A549 (cell line): ENCODE data around the gene TSG101. TPM values are rescaled to one million over a fixed set of nuclear protein-coding genes. Genes with fewer than 3 reads are reported as not detected.

Source experiments
- ATAC-seq, 2 experiments: fragments of 200-7000 bp in 1 of 2; fragments of >200 bp in 1 of 2; cut with Nextera tagmentation in 1 of 2; cut with Tn5 transposase in 1 of 2; 3 replicates each; pipeline versions ENCODE4 v1.8.0 to v1.9.1; 2018 to 2020; ENCODE audit warnings: mild to moderate bottlenecking in 1 of 2, moderate library complexity in 1 of 2
- CTCF ChIA-PET: fragments of 300-600 bp; sonication (Branson Sonifier 250); formaldehyde crosslinking; extraction: SDS; loops from one replicate; lab custom pipeline; 2021; ENCODE audit warnings: antibody characterized with exemption, inconsistent platforms; lab: Yijun Ruan, JAX
- POLR2A ChIA-PET: fragments of 350-600 bp; formaldehyde crosslinking; extraction: SDS; loops from one replicate; lab custom pipeline; 2021; ENCODE audit warnings: antibody characterized with exemption, inconsistent platforms; lab: Yijun Ruan, JAX
- DNase-seq, 2 experiments: peaks; one replicate each; pipeline versions ENCODE4 v3.0.0 to v3.0.0-alpha.2; 2011 to 2016; ENCODE audit warnings: low read depth in 1 of 2, low spot score in 1 of 2
- FAIRE-seq: peaks from 2 replicates; lab custom pipeline; 2011; peaks lifted over from hg19 to GRCh38; lab: Jason Lieb, UNC
- H3K27ac ChIP-seq, 2 experiments: fragments of >200 bp; sonication (Bioruptor Twin); formaldehyde crosslinking; 3 replicates each; pipeline ENCODE4 v1.5.1; 2016 to 2017
- H3K4me1 ChIP-seq: fragments of >200 bp; sonication (Bioruptor Twin); formaldehyde crosslinking; 3 replicates; pipeline ENCODE4 v1.6.1; 2016
- H3K4me2 ChIP-seq: fragments of >200 bp; sonication (Bioruptor Twin); formaldehyde crosslinking; 3 replicates; pipeline ENCODE4 v1.6.1; 2016
- H3K4me3 ChIP-seq: fragments of >200 bp; sonication (Bioruptor Twin); formaldehyde crosslinking; 3 replicates; pipeline ENCODE4 v1.5.1; 2016
- H3K9me3 ChIP-seq: fragments of >200 bp; sonication (Bioruptor Twin); formaldehyde crosslinking; 3 replicates; pipeline ENCODE4 v1.6.1; 2016
- CBX8 ChIP-seq: fragments of 200-600 bp; sonication (generic); IDR thresholded peaks from 2 replicates; pipeline ENCODE4 v1.6.1; 2016
- CHD2 ChIP-seq: fragments of 150-350 bp; IDR thresholded peaks from 2 replicates; pipeline ENCODE4 v1.6.1; 2014; ENCODE audit warnings: low read length; ENCODE audit not compliant: partially characterized antibody
- FOSB ChIP-seq: fragments of 250-450 bp; sonication (Bioruptor Pico); IDR thresholded peaks from 2 replicates; pipeline ENCODE4 v1.5.0; 2020; ENCODE audit warnings: mild to moderate bottlenecking, moderate library complexity
- GATA3 ChIP-seq: IDR thresholded peaks from 2 replicates; pipeline ENCODE4 v1.6.1; 2012; ENCODE audit warnings: borderline replicate concordance
- HDAC2 ChIP-seq: fragments of 200-600 bp; sonication (generic); IDR thresholded peaks from 2 replicates; pipeline ENCODE4 v1.6.1; 2016
- HOXB5 ChIP-seq: fragments of 250-450 bp; sonication (Bioruptor Pico); IDR thresholded peaks from 2 replicates; pipeline ENCODE4 v1.5.0; 2020; ENCODE audit warnings: mild to moderate bottlenecking, moderate library complexity
- JUN ChIP-seq, 2 experiments: fragments of >200 bp; sonication (Bioruptor Twin); formaldehyde crosslinking; IDR thresholded peaks; 2 replicates in 1 of 2; 3 replicates in 1 of 2; pipeline ENCODE4 v1.6.1; 2016 to 2017
- KDM5A ChIP-seq: fragments of 200-600 bp; sonication (generic); IDR thresholded peaks from 2 replicates; pipeline ENCODE4 v1.6.1; 2016; ENCODE audit warnings: antibody characterized with exemption, mild to moderate bottlenecking
- MAFK ChIP-seq: fragments of 450-650 bp; IDR thresholded peaks from 2 replicates; pipeline ENCODE4 v1.6.1; 2014; ENCODE audit not compliant: partially characterized antibody
- MAZ ChIP-seq: fragments of 150-350 bp; IDR thresholded peaks from 2 replicates; pipeline ENCODE4 v1.6.1; 2014; ENCODE audit warnings: antibody characterized with exemption, low read depth, low read length, borderline replicate concordance
- NPAS2 ChIP-seq: fragments of 250-450 bp; sonication (Bioruptor Pico); IDR thresholded peaks from 2 replicates; pipeline ENCODE4 v1.8.0; 2022; ENCODE audit warnings: mild to moderate bottlenecking, moderate library complexity, borderline replicate concordance
- PHF8 ChIP-seq: fragments of 200-600 bp; sonication (generic); IDR thresholded peaks from 2 replicates; pipeline ENCODE4 v1.6.1; 2016; ENCODE audit warnings: low read depth, mild to moderate bottlenecking, antibody characterized with exemption, moderate library complexity, borderline replicate concordance
- POLR2AphosphoS2 ChIP-seq: conservative IDR thresholded peaks from 2 replicates; pipeline ENCODE4 v1.6.1; 2012; ENCODE audit warnings: low read length, improper control_type of control experiment, inconsistent platforms
- RAD21 ChIP-seq, 2 experiments: fragments of >200 bp in 1 of 2; sonication (Bioruptor Twin) in 1 of 2; formaldehyde crosslinking in 1 of 2; IDR thresholded peaks in 1 of 2; conservative IDR thresholded peaks in 1 of 2; 2 replicates in 1 of 2; 3 replicates in 1 of 2; pipeline ENCODE4 v1.6.1; 2012 to 2018; ENCODE audit warnings: inconsistent platforms in 1 of 2
- RARB ChIP-seq: fragments of 250-450 bp; sonication (Bioruptor Pico); IDR thresholded peaks from 2 replicates; pipeline ENCODE4 v1.8.0; 2021; ENCODE audit warnings: mild to moderate bottlenecking, moderate library complexity
- RCOR1 ChIP-seq: fragments of 150-350 bp; IDR thresholded peaks from 2 replicates; pipeline ENCODE4 v1.6.1; 2014; ENCODE audit warnings: antibody characterized with exemption, low read length, low read depth
- RFX5 ChIP-seq: fragments of 450-650 bp; IDR thresholded peaks from 2 replicates; pipeline ENCODE4 v1.7.1; 2014; ENCODE audit warnings: antibody characterized with exemption, mild to moderate bottlenecking, moderate library complexity
- RNF2 ChIP-seq: fragments of 200-600 bp; sonication (generic); IDR thresholded peaks from 2 replicates; pipeline ENCODE4 v1.6.1; 2016; ENCODE audit warnings: low read depth, mild to moderate bottlenecking, antibody characterized with exemption, moderate library complexity, borderline replicate concordance
- SMC3 ChIP-seq: fragments of >200 bp; sonication (Bioruptor Twin); formaldehyde crosslinking; IDR thresholded peaks from 3 replicates; pipeline ENCODE4 v1.6.1; 2018; ENCODE audit warnings: inconsistent platforms
- TFCP2L1 ChIP-seq: fragments of 250-450 bp; sonication (Bioruptor Pico); IDR thresholded peaks from 2 replicates; pipeline ENCODE4 v1.5.0; 2021; ENCODE audit warnings: mild to moderate bottlenecking
- ZFP36 ChIP-seq: fragments of 450-650 bp; IDR thresholded peaks from 2 replicates; pipeline ENCODE4 v1.6.1; 2014; ENCODE audit warnings: borderline replicate concordance; ENCODE audit not compliant: partially characterized antibody
- WGBS: methylation state at CpG from one replicate; pipeline ENCODE4 v1.1.6; 2017; ENCODE audit errors: missing lambda C conversion rate; 5-methylcytosine and 5-hydroxymethylcytosine counted together
- polyA plus RNA-seq, 4 experiments: library from polyadenylated mRNA; depleted of rRNA in 3 of 4; stranded (reverse); fragments of >200 nt; fragmentation: RNase III in 1 of 4; extraction: RNeasy Plus Mini Kit Qiagen cat#74134 plus additional on column Dnase treatment in 1 of 4; gene quantifications; 2 replicates in 3 of 4; 3 replicates in 1 of 4; pipeline ENCODE4 v1.2.3, GENCODE V29; 2011 to 2017
- TF ChIP-seq, protein P1 (sequence below): fragments of 150-350 bp; IDR thresholded peaks from 2 replicates; pipeline ENCODE4 v1.6.1; 2014; ENCODE audit warnings: low read depth, mild to moderate bottlenecking, low read length
- TF ChIP-seq, protein P2 (sequence below): fragments of >200 bp; sonication (Bioruptor Twin); formaldehyde crosslinking; IDR thresholded peaks from 2 replicates; pipeline ENCODE4 v1.6.1; 2016
- TF ChIP-seq, protein P3 (sequence below): fragments of >200 bp; sonication (Bioruptor Twin); formaldehyde crosslinking; IDR thresholded peaks from 3 replicates; pipeline ENCODE4 v1.5.1; 2016
- TF ChIP-seq, protein P4 (sequence below): IDR thresholded peaks from 2 replicates; pipeline ENCODE4 v1.6.1; 2012; ENCODE audit warnings: low read depth, borderline replicate concordance

Gene TSG101
- polyA plus RNA-seq, 2 of the 4 experiments (the other 2 are of a cell fraction) = 112 to 161 TPM

DNA sequence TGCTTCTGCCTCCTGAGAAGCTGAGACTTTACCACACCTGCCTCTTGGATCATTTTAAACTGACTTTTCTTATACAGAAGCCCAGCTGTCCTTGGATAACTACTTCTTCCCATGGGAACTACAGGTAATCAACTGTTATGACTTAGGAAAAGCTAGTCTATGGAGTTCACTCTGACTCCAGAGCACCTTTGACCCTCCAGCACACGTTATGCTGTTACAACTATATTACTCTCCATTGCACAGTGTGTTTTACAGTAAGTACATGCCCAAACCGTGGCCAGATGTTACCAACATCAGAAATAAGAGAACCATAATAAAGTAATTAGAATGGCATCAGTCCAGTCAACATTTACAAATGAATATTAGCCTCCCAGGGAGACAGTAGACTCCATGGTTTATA lies 21.3 kb upstream of the TSG101 start:
- WGBS = 83% methylated on average over 2 of the region's 2 CpGs
- no peak for ATAC-seq
- H3K4me2 ChIP-seq = no peak overlapping the region
- no peak overlapping the region for H3K27ac ChIP-seq
- TF ChIP-seq RARB = no peak
- TF ChIP-seq PHF8 = no peak
- TF ChIP-seq MAFK = no peak
- no peak for TF ChIP-seq HDAC2
- TF ChIP-seq TFCP2L1 (CRISPR knock-in tag) = no peak
- TF ChIP-seq, protein P1, sequence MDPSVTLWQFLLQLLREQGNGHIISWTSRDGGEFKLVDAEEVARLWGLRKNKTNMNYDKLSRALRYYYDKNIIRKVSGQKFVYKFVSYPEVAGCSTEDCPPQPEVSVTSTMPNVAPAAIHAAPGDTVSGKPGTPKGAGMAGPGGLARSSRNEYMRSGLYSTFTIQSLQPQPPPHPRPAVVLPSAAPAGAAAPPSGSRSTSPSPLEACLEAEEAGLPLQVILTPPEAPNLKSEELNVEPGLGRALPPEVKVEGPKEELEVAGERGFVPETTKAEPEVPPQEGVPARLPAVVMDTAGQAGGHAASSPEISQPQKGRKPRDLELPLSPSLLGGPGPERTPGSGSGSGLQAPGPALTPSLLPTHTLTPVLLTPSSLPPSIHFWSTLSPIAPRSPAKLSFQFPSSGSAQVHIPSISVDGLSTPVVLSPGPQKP = no peak
- no peak for TF ChIP-seq MAZ
- TF ChIP-seq, protein P2, sequence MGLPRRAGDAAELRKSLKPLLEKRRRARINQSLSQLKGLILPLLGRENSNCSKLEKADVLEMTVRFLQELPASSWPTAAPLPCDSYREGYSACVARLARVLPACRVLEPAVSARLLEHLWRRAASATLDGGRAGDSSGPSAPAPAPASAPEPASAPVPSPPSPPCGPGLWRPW = no peak
- no peak for TF ChIP-seq KDM5A
- TF ChIP-seq POLR2AphosphoS2 = no peak
- TF ChIP-seq CHD2 = no peak
- TF ChIP-seq HOXB5 (CRISPR knock-in tag) = no peak
- TF ChIP-seq, all 56 proteins: peak for 0
- DNase-seq (no peak), FAIRE-seq (no peak)
- H3K9me3 ChIP-seq = no peaks in the 10 kb centered on the region
- no peaks in the 10 kb centered on the region for H3K4me1 ChIP-seq
- ChIA-PET POLR2A (no interaction called here), CTCF (interaction anchor here (0.7 to 1.7 kb wide), 3 partner anchors 8 to 184 kb away, joined by 3 to 6 read pairs (median 4); no protein-coding TSS in a partner anchor)
- no peak overlapping the region for H3K4me3 ChIP-seq

DNA sequence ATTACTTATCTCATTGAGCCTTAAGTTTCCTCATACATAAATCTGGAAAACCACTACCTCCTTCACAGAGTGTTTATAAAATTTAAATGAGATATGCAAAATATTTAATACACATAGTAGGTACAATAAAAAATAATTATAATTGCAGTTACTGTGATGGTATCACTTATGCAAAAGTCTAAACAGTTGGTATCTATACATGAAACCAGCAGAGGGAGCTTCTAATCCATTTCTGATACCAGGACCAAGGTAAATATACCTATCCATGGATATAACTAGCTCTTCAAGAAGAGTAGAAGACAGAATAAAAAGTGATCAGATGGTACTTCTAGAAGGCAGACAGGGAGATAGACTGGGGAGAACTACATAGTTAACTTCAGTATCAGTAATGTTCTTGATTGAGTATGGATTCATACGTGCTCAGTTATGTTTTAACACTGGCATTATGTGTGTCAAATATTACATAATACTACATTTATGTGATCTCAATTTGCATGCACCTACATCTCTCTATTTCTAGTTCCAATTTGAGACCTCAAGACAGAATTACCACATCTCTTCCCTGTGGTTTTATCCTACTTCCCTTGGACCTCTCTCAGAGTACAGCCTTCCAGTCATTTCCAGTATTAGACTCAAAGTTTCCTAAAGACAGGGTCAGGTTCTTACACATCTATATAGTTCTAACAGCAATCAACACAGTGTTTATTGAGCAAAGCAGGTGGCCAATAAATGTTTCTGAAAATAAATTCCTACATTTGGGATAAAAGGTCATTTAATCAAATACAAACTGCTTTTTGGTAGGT lies 13.7 kb upstream of the TSG101 start:
- FAIRE-seq (no peak), DNase-seq (peak in 1 of 2 experiments; percentile 48), ATAC-seq (peak; percentile 81 to 87; a peak in 5 of 6 replicates)
- no peak overlapping the region for H3K4me2 ChIP-seq
- TF ChIP-seq CHD2 (no peak), GATA3 (no peak), ZFP36 (no peak), SMC3 (peak; percentile 67), JUN (IDR thresholded peaks at IDR 0.05) (no peak), RFX5 (no peak), FOSB (CRISPR knock-in tag) (no peak), RCOR1 (no peak), NPAS2 (no peak), CBX8 (no peak), RNF2 (no peak), RAD21 (conservative IDR thresholded peaks at IDR 0.05 in 1 of 2, IDR thresholded peaks at IDR 0.05 in 1 of 2) (peak; percentile 73 to 74)
- TF ChIP-seq, protein P3, sequence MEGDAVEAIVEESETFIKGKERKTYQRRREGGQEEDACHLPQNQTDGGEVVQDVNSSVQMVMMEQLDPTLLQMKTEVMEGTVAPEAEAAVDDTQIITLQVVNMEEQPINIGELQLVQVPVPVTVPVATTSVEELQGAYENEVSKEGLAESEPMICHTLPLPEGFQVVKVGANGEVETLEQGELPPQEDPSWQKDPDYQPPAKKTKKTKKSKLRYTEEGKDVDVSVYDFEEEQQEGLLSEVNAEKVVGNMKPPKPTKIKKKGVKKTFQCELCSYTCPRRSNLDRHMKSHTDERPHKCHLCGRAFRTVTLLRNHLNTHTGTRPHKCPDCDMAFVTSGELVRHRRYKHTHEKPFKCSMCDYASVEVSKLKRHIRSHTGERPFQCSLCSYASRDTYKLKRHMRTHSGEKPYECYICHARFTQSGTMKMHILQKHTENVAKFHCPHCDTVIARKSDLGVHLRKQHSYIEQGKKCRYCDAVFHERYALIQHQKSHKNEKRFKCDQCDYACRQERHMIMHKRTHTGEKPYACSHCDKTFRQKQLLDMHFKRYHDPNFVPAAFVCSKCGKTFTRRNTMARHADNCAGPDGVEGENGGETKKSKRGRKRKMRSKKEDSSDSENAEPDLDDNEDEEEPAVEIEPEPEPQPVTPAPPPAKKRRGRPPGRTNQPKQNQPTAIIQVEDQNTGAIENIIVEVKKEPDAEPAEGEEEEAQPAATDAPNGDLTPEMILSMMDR = peak; percentile 77
- TF ChIP-seq, protein P4, sequence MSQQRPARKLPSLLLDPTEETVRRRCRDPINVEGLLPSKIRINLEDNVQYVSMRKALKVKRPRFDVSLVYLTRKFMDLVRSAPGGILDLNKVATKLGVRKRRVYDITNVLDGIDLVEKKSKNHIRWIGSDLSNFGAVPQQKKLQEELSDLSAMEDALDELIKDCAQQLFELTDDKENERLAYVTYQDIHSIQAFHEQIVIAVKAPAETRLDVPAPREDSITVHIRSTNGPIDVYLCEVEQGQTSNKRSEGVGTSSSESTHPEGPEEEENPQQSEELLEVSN = no peak
- ChIA-PET CTCF (interaction anchor here (0.6 to 2.9 kb wide), 42 partner anchors 8 to 261 kb away, joined by 3 to 21 read pairs (median 4); partner anchors contain the start of genes IGSF22, TMEM86A, TSG101 and UEVLD), POLR2A (interaction anchor here (1.3 to 1.6 kb wide), 2 partner anchors 14 to 226 kb away, joined by 3 read pairs; partner anchors contain the start of gene TSG101)
- no peak overlapping the region for H3K4me3 ChIP-seq
- 91% methylated on average over 1 of the region's 1 CpG for WGBS
- no peaks in the 10 kb centered on the region for H3K9me3 ChIP-seq
- H3K4me1 ChIP-seq = no peaks in the 10 kb centered on the region
- no peak overlapping the region for H3K27ac ChIP-seq
